Vagina (tissue), 2 donors: Measurements from ENCODE around the gene CEMIP. TPM values are rescaled to one million over a fixed set of nuclear protein-coding genes. Genes with fewer than 3 reads are reported as not detected.

Source experiments
- DNase-seq, 2 donors: peaks; one replicate each; pipeline ENCODE4 v3.0.0-alpha.2; 2017; ENCODE audit errors: extremely low spot score in 2 of 2
- H3K27ac ChIP-seq: fragments of 200-600 bp; sonication (generic); one replicate; pipeline ENCODE4 v1.5.1; 2019
- H3K27me3 ChIP-seq: fragments of 200-600 bp; sonication (generic); one replicate; pipeline ENCODE4 v1.5.1; 2019
- H3K36me3 ChIP-seq, 2 donors: fragments of 200-600 bp; sonication (generic); one replicate each; pipeline ENCODE4 v1.5.1; 2017 to 2019
- H3K4me1 ChIP-seq: fragments of 200-600 bp; sonication (generic); one replicate; pipeline ENCODE4 v1.5.1; 2019
- H3K4me3 ChIP-seq, 2 donors: fragments of 200-600 bp; sonication (generic); 1 replicate in 1 of 2; 2 replicates in 1 of 2; pipeline ENCODE4 v1.5.1; 2016 to 2019
- H3K9me3 ChIP-seq: fragments of 200-600 bp; sonication (generic); one replicate; pipeline ENCODE4 v1.5.1; 2019
- POLR2A ChIP-seq, 2 donors: fragments of 450-650 bp; IDR thresholded peaks; one replicate each; pipeline ENCODE4 v1.6.1; 2017; ENCODE audit warnings: antibody characterized with exemption in 2 of 2, mild to moderate bottlenecking in 2 of 2, moderate library complexity in 2 of 2
- POLR2AphosphoS5 ChIP-seq, 2 donors: sonication (generic); formaldehyde crosslinking; IDR thresholded peaks; one replicate each; pipeline ENCODE4 v1.9.0; 2017; ENCODE audit warnings: antibody characterized with exemption in 2 of 2, mild to moderate bottlenecking in 2 of 2, low read depth in 1 of 2; ENCODE audit not compliant: insufficient read depth in 1 of 2
- intact Hi-C: fragments of 100-400 bp; cut with DNase I; formaldehyde crosslinking; loops from one replicate; pipeline ENCODE4 v1.15.1; 2023
- total RNA-seq: library from RNA; depleted of rRNA; stranded (reverse); fragments of >200 nt; gene quantifications from one replicate; pipeline ENCODE4 v1.2.3, GENCODE V29; 2016
- TF ChIP-seq, protein P1 (sequence below), 3 experiments: fragments of 450-650 bp in 2 of 3; fragments of 200-600 bp in 1 of 3; sonication (generic) in 1 of 3; IDR thresholded peaks; one replicate each; pipeline ENCODE4 v1.5.1; 2017 to 2019; ENCODE audit warnings: antibody characterized with exemption in 3 of 3, mild to moderate bottlenecking in 2 of 3, moderate library complexity in 2 of 3

The CEMIP gene
- total RNA-seq, 1 donor from 2014 or later: 0.74 TPM

DNA sequence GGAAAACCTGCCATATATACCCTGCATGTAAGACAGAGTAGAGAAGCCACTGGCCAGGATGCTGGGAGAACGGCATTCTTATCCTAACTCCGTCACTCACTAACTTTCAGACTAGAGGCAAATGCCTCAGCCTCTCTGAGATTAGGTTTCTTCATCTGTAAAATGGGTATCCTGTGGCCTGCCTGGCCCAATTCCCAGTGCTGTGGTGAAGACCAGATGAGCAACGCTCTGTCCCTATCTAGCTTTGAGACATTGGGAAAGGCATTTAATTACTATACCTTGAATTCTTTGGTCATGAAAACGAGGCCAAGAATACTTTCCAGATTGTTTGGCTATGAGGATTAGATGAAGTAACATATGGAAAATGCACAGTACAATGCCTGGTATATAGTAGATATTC lies 35.9 kb downstream of the CEMIP start:
- H3K9me3 ChIP-seq: no peaks in the 10 kb centered on the region
- no peak overlapping the region for H3K27ac ChIP-seq
- DNase-seq: no peak
- H3K36me3 ChIP-seq: no peaks in the 10 kb centered on the region
- H3K4me3 ChIP-seq: no peak overlapping the region
- H3K4me1 ChIP-seq: no peaks in the 10 kb centered on the region
- H3K27me3 ChIP-seq: no peaks in the 10 kb centered on the region
- intact Hi-C loops: no loop called here
- TF ChIP-seq POLR2AphosphoS5 (IDR thresholded peaks at IDR 0.05; ENCODE audit: insufficient read depth in 1 of 2, low read depth in 1 of 2): no peak
- TF ChIP-seq, protein P1, sequence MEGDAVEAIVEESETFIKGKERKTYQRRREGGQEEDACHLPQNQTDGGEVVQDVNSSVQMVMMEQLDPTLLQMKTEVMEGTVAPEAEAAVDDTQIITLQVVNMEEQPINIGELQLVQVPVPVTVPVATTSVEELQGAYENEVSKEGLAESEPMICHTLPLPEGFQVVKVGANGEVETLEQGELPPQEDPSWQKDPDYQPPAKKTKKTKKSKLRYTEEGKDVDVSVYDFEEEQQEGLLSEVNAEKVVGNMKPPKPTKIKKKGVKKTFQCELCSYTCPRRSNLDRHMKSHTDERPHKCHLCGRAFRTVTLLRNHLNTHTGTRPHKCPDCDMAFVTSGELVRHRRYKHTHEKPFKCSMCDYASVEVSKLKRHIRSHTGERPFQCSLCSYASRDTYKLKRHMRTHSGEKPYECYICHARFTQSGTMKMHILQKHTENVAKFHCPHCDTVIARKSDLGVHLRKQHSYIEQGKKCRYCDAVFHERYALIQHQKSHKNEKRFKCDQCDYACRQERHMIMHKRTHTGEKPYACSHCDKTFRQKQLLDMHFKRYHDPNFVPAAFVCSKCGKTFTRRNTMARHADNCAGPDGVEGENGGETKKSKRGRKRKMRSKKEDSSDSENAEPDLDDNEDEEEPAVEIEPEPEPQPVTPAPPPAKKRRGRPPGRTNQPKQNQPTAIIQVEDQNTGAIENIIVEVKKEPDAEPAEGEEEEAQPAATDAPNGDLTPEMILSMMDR (IDR thresholded peaks at IDR 0.05): no peak
- no peak for TF ChIP-seq POLR2A (IDR thresholded peaks at IDR 0.05)

DNA sequence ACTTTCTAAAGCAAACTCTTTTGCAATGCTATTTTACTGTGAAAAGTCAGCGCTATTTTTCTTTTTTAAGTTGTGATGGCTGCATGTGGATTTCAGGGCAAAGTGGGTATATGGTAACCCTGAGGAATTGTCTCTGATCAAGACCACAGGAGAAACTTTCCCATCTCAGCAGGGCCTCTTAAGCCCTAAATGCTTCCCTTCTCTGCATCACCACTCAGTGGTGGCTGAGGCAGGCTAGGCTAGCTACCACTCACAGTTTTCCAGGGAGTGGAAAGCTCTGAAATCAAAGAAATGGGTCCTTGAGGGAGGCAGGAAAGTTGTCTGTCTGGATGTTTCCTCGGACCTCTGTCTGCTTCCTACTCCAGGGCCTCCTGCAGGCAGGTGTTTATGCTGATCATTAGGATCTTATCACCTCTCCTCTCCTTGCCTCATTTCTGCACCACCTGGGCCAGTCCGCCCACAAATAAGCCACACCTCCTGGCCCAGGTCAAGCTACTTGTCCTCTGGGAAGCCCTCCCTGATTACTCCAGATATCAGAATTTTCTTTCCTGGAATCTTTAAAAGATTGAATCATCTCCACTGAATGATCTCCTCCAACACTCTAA lies 37.0 kb downstream of the CEMIP start:
- no peak overlapping the region for H3K4me3 ChIP-seq
- no peaks in the 10 kb centered on the region for H3K9me3 ChIP-seq
- H3K36me3 ChIP-seq: no peaks in the 10 kb centered on the region
- TF ChIP-seq POLR2AphosphoS5 (IDR thresholded peaks at IDR 0.05; ENCODE audit: insufficient read depth in 1 of 2, low read depth in 1 of 2) (no peak), POLR2A (IDR thresholded peaks at IDR 0.05) (no peak)
- TF ChIP-seq, protein P1 (IDR thresholded peaks at IDR 0.05): no peak
- DNase-seq: no peak
- intact Hi-C loops: no loop called here
- H3K27me3 ChIP-seq: no peaks in the 10 kb centered on the region
- no peaks in the 10 kb centered on the region for H3K4me1 ChIP-seq
- H3K27ac ChIP-seq: no peak overlapping the region

DNA sequence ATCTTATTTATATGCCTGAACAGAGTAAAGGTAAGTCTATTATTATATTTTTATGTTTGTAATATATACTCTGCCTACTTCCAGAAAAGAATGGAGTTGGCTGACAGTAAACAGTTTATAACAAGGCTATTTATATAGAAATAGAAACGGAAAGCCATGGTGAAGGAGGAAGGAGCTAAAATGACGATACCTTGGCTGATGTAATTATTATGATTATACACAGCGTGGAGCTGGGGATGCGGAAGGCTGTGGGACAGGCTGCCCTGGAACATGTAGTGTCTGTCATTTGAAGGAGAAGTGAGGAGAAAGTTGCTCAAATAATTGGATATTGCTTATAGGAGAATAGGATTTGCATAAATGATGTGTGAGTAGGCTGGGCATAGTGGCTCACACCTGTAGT lies 37.8 kb downstream of the CEMIP start:
- no peak overlapping the region for H3K27ac ChIP-seq
- intact Hi-C loops: no loop called here
- no peaks in the 10 kb centered on the region for H3K36me3 ChIP-seq

DNA sequence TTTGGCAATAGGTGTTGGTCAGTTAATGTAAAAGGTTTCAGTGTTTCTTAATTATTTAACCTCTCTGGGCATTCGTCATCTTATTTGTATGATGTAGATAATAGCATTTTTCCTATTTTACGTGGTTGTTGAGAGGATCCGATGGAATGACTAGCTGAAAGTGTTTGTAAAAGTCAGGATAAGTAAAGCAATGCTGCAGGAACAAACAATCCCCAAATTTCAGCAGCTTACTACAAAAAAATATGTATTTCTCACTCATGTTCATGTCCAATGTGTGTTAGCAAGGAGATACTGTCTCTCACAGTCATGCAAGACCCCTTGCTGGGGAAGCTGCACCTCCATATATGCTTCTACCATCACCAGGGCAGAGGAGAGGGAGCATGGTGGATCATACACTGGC lies 38.7 kb downstream of the CEMIP start:
- TF ChIP-seq POLR2A (IDR thresholded peaks at IDR 0.05) (no peak), POLR2AphosphoS5 (IDR thresholded peaks at IDR 0.05; ENCODE audit: insufficient read depth in 1 of 2, low read depth in 1 of 2) (no peak)
- TF ChIP-seq, protein P1 (IDR thresholded peaks at IDR 0.05): no peak
- no peak for DNase-seq
- intact Hi-C loops: no loop called here

More for the DNA sequence above, 37.8 kb downstream of the CEMIP start:
- H3K27me3 ChIP-seq: no peaks in the 10 kb centered on the region
- H3K4me1 ChIP-seq: no peaks in the 10 kb centered on the region
- TF ChIP-seq POLR2AphosphoS5 (IDR thresholded peaks at IDR 0.05; ENCODE audit: insufficient read depth in 1 of 2, low read depth in 1 of 2) (no peak), POLR2A (IDR thresholded peaks at IDR 0.05) (no peak)
- TF ChIP-seq, protein P1 (IDR thresholded peaks at IDR 0.05): no peak
- no peak overlapping the region for H3K4me3 ChIP-seq
- no peak for DNase-seq
- H3K9me3 ChIP-seq: no peaks in the 10 kb centered on the region

DNA sequence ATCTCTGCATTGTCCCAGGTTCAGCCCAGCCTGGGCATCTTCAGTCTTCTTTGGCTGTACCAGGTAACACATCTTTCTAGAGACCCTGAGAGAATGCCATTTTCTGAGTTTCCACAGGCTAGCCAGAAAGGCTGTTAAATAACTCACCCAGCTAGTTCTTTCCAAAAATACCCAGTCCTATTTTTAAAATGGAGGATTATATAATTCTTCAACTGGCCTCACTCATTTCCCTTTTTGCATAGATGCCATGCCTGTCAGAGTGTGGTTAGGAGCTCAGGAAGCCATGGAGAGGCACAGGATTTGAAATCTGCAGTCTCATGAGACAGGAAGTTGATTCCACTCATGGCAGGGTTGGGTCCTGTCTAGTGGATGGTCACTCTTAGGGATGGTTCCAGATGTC lies 39.8 kb downstream of the CEMIP start:
- Histone ChIP-seq H3K9me3 (no peaks in the 10 kb centered on the region), H3K27ac (no peak overlapping the region), H3K27me3 (no peaks in the 10 kb centered on the region), H3K4me1 (no peaks in the 10 kb centered on the region), H3K4me3 (no peak overlapping the region), H3K36me3 (no peaks in the 10 kb centered on the region)
- intact Hi-C loops: no loop called here
- TF ChIP-seq POLR2A (IDR thresholded peaks at IDR 0.05) (no peak), POLR2AphosphoS5 (IDR thresholded peaks at IDR 0.05; ENCODE audit: insufficient read depth in 1 of 2, low read depth in 1 of 2) (no peak)
- TF ChIP-seq, protein P1 (IDR thresholded peaks at IDR 0.05): no peak
- no peak for DNase-seq

More for the DNA sequence above, 38.7 kb downstream of the CEMIP start:
- no peaks in the 10 kb centered on the region for H3K9me3 ChIP-seq
- no peak overlapping the region for H3K27ac ChIP-seq
- no peaks in the 10 kb centered on the region for H3K36me3 ChIP-seq
- H3K4me1 ChIP-seq: no peaks in the 10 kb centered on the region
- no peaks in the 10 kb centered on the region for H3K27me3 ChIP-seq
- no peak overlapping the region for H3K4me3 ChIP-seq
